GM12873 (cell line): ENCODE data around the gene RYR2.

Experiments used
- CTCF ChIP-seq: IDR thresholded peaks from 2 replicates; pipeline ENCODE4 v1.5.1; 2012; ENCODE audit warnings: low read depth, mild to moderate bottlenecking, moderate library complexity, low read length, control low read depth; ENCODE audit not compliant: insufficient read depth; ENCODE audit errors: missing control alignments

The RYR2 gene

DNA sequence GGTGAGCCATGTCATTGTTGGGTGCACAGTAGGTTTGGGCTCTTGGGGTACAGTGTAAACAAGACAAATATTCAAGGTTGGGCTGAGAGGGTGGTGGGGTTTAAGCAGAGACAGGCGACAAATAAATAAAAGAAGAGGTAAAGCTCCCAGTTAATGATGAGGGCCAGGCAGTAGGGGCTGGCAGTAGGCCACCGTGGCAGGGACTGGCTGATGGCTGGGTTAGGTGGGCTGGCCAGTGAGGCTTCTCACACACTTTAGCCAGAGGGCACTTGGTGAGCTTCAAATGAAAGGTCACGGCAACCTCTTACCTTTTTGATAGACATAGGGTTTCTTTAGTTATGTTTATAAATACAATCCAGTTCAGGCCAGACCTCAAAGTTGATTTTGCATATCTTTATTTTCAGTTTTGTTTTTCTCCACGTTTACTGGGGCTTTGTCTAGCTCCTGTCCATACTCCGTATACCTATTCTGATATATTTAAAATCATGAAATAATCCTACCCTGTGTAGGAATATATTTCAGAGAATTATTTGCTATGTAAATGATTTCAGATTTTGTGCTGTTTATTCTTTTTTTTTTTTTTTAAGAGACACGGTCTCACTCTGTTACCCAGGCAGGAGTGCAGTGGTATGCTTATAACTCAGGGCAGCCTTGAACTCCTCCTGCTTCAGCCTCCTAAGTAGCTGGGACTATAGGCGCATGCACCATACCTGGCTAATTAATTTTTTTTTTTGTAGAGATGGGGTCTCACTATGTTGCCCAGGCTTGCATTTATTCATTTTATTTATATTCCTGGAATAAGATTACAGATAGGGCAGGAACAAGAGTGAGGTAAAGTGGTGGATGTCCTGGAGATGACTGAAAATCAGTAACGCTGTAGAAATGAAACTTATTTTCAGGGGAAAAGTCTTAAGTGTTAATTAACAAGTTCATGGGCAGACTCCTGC lies 122.7 kb downstream of the RYR2 start:
- TF ChIP-seq CTCF, result no peak

GRCh38 chr1:237166086-237166485 lies 124.1 kb downstream of the RYR2 start:
- no peak for TF ChIP-seq CTCF

- TF ChIP-seq CTCF, result no peak
Observed at GRCh38 chr1:237166593-237167101, 124.7 kb downstream of the RYR2 start.

GRCh38 chr1:237170149-237170548 lies 128.2 kb downstream of the RYR2 start:
- TF ChIP-seq CTCF, result no peak

- no peak for TF ChIP-seq CTCF
Observed at GRCh38 chr1:237171454-237172117, 129.6 kb downstream of the RYR2 start.

- TF ChIP-seq CTCF, result no peak
Observed at GRCh38 chr1:237172118-237172485, 130.1 kb downstream of the RYR2 start.

DNA sequence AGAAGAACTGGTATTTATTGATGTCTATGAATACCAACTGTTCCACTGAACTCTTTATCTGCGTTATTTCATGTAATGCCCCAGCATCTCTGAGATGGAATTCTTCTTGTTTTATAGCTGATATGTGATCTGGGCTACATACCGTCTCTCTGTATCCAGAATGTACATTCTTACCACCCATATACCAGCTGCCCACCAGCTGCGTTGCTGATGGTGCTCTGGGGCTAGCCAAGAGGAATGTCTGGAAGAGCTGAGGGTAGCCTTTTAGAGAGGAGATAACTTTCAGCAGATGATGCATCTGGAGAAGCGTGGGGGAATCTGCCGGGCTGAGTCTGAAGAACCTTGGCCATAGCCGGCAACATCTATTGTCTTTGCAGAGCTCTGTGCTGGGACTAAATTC lies 137.5 kb downstream of the RYR2 start:
- no peak for TF ChIP-seq CTCF
